Globus pallidus (tissue), 1 donor: ENCODE results near the gene MAPK11.

Source experiments
- DNase-seq: peaks from one replicate; pipeline ENCODE4 v3.0.0-alpha.2; 2015; ENCODE audit warnings: low spot score

The MAPK11 gene

DNA sequence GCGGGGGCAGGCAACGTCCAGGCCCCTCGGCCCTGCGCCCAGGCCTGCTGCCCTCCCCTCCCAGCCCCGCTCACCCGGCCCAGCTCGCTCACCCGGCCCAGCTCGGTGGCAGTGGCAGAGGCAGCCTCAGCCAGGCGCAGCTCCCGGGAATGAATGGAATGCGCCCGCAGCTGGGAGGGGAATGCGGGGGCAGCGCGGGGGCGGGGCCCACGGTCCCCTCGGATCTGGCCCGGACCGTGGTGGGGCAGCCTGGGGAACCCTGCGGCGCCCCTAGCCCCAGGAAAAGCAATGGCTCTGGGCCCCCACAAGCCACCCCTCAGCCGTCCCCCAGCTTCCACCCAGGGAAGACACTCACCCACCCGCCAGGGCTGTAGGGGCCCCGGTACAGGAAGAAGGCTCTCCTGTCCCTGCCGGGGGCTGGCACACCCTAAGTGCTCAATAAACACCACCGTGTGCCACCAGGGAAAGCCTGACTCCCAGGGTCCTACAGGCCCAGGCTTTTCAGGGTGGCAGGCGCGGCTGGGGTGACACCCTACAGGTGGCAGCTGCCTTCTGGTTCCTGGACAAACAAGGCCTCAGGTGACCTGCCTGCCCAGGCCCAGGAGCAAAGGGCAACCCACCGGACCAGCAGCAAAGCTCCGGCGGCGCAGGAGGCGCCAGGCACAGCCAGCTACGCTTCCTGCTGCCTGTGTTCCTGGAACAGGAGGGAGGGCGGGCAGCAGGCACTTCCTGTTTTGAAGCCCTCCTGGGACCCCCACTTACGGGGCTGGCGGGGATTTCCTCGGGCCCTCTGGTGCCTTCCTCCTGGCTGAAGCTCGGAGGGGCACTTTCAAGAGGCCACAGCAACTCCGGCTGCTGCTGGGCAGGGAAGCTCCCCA lies 23.5 kb upstream of the MAPK11 start:
- no peak for DNase-seq

GRCh38 chr22:50292643-50293440 lies 22.7 kb upstream of the MAPK11 start:
- DNase-seq, result no peak

DNA sequence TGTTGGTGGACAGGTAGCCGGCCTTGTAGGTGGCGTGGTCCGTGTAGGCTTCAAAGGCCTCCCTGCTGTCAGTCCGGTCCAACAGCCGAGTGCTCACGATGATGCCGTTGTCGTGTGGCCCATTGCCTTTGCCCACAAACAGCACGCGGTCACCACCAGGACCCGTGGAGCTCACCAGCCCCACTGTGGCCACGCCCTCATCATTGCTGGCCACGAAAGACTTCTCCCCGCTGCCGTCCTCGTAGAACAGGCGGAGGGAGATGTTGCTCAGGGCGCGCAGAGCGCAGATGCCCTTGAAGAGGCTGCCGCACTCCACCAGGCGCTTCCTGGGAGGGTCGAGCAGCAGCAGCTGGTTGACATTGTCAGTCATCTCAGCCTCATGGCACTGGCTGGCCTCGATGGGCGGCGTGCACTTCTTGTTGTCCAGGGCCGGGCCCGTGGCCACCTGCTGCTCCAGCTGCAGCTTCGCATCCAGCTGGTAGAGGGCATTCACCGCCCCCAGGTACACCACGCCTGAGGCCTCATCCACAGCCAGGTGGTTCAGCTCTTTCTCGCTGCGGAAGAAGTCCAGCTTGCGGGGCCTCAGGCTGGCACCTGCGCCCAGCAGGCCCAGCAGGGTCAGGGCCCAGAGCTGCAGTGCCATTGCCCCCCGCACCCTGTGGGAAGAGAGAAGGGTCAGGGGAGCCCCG lies 19.9 kb upstream of the MAPK11 start:
- DNase-seq, result no peak

- DNase-seq, result no peak
Observed at GRCh38 chr22:50289151-50289941, 19.2 kb upstream of the MAPK11 start.

- DNase-seq, result no peak
Observed at GRCh38 chr22:50287731-50288130, 17.6 kb upstream of the MAPK11 start.

GRCh38 chr22:50286701-50287318 lies 16.6 kb upstream of the MAPK11 start:
- DNase-seq, result no peak

DNA sequence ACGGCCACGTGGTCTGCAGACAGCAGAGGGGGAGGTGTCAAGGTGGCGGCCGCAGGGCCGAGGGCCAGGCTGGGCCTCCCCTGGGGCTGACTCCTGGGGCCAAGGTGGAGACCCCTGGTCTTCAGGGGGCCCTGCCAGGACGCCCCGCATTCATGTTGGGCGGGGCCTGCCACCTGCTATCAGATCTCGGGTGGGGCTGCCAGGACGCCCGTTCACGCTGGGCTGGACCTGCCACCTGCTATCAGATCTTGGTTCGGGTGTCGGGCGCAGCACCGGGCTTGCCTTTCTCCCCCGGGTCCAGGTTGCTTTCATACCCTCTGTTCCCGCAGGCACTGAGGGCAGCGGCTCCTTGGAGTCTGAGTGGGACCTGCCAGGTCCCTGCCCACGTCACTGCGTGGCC lies 16.1 kb upstream of the MAPK11 start:
- no peak for DNase-seq

DNA sequence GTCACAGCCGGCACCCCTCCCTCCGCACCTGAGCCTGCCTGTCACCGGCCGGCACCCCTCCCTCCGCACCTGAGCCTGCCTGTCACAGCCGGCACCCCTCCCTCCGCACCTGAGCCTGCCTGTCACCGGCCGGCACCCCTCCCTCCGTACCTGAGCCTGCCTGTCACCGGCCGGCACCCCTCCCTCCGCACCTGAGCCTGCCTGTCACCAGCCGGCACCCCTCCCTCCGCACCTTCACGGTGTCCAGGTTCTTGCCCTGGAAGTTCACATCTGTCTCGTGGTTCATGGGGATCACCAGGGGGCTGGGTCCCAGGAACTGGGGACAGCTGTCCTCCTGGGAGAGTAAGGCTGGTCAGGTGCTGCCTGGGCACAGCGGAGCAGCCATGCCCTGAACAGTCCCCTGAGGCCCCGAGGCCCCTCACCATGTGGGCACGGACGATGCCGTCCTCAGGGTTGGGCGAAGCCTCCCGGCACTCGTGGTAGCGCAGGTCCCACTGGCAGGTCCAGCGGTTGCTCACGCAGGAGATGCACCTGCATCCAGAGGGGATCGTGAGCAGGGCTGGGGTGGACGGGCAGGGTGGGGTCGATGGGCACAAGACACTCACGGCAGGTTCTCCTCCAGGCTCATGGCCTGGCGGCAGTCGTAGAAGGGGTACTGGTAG lies 15.5 kb upstream of the MAPK11 start:
- no peak for DNase-seq

GRCh38 chr22:50284479-50284878 lies 14.3 kb upstream of the MAPK11 start:
- no peak for DNase-seq

DNA sequence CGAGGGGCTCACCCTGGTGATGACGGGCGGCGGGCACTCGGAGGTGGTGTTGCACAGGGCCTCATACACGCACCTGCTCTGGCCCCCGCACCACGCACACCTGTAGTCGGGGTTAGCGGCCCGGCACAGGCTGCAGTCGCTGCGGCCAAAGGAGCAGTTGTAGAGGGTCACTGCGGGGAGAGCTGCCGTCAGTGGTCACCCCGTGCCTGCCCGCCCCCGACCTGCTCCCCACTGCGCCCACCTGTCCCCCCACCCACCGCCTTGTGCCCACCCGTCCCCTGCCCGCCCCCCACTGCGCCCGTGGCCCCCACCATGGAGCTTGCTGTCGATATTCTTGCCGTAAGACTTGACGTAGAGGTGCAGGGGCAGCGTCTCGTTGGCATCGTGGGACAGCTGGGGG lies 13.6 kb upstream of the MAPK11 start:
- no peak for DNase-seq

DNA sequence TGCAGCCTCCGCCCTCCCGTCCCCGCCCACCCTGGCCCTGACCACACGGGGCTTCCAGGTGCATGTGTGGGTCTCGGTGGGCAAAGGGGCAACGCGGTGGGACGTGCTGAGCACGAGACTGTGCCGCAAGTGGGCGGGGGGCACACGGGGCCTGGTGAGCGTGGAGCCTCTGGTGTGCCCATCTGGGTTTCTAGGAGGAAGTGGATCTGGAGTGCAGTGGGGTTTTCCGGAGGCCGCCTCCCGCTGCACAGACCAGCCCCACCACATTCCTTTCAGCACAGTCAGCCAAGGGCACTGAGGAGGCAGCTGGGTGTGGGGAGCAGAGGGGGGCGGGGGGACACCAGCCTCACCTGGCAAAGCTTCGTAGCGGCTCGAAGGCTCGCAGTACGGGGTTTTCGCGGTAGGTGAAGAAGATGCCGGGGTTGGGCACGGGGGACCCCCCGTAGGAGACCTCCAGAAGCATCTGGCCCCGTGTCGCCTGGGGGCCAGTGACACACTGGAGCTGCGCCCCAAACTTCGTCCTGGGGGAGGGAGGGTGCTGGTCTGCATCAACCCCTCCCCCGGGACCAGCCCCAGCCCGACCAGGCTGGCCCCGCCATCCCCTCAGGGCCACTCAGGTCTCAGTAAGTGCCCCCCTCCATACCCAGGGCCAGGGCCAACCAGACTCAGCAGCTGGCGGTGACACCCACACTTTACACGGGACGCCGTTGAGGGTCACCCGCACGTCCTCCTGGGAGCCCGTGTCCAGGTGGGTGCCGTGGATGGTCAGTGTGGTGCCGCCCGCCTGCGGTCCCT lies 12.4 kb upstream of the MAPK11 start:
- DNase-seq, result no peak

- no peak for DNase-seq
Observed at GRCh38 chr22:50281957-50282356, 11.8 kb upstream of the MAPK11 start.

DNA sequence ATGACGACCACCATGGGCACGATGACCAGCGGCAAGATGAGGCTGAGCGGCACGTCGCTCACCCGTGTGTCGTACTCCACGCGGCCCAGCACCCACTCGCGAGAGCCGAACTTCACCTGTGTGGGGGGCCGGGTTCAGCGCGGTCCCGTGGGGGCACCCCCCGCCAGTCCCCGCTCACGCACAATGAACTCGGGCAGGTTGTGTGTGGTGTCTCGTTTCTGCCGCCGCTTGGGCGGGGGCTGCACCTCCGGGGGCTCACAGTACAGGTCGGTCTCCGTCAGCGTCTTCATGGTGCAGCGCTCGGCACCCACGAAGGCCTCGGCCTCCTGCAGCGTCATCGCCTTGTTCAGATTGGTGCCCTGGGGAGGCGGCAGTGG lies 11.2 kb upstream of the MAPK11 start:
- no peak for DNase-seq

DNA sequence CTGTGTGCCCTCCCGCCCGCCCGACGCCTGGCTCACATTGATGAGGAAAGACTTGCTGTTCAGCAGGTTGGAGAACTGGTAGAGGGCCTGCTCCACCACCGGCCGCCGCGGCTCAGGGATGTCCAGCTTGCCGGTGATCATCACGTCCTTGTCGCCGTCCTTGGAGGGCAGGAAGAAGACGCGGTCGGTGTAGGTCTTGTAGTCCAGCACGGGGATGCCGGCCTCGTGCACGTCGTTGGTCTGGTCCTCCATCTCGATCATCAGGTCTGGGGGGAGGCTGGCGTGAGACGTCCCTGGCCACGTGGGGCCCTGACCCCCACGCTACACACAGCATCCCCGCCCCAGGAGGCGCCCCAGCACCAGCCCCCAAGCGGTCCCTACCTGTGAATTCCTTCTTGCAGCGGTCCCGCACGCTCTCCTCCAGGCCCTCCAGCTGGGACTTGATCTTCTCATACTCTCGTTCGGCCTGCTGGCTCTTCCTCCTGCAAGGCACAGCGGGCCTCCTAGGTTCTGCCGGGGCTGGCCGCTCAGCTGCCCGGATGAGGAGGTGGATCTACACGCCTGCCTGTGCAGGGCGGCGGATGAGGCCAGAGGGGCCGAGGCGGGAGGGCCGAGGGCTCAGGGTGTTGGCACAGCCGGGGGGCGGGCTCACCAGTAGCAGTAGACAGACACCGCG lies 10.7 kb upstream of the MAPK11 start:
- DNase-seq, result no peak

- no peak for DNase-seq
Observed at GRCh38 chr22:50280022-50280707, 10.0 kb upstream of the MAPK11 start.

- DNase-seq, result no peak
Observed at GRCh38 chr22:50278956-50279619, 8.9 kb upstream of the MAPK11 start.

GRCh38 chr22:50278461-50278860 lies 8.3 kb upstream of the MAPK11 start:
- no peak for DNase-seq

- no peak for DNase-seq
Observed at GRCh38 chr22:50277761-50278160, 7.6 kb upstream of the MAPK11 start.
